SK-N-SH (cell line): ENCODE measurements around the gene GTF3C1.

Experiments used
- POLR2AphosphoS5 ChIP-seq: IDR thresholded peaks from 2 replicates; pipeline ENCODE4 v1.6.1; 2012; ENCODE audit warnings: low read depth, low read length
- RFX5 ChIP-seq: IDR thresholded peaks from 2 replicates; pipeline ENCODE4 v1.6.1; 2012; ENCODE audit warnings: mild to moderate bottlenecking, improper control_type of control experiment, low read length
- SMC3 ChIP-seq: IDR thresholded peaks from 2 replicates; pipeline ENCODE4 v1.6.1; 2012; ENCODE audit warnings: low read depth, low read length, improper control_type of control experiment
- TAF1 ChIP-seq: IDR thresholded peaks from 2 replicates; pipeline ENCODE4 v1.6.1; 2012; ENCODE audit warnings: low read depth, mild to moderate bottlenecking, low read length, moderate library complexity, borderline replicate concordance
- YY1 ChIP-seq: IDR thresholded peaks from 2 replicates; pipeline ENCODE4 v1.4.0; 2012; ENCODE audit warnings: low read depth, mild to moderate bottlenecking
- TF ChIP-seq, protein P1 (sequence below): fragments of 200-600 bp; sonication (generic); IDR thresholded peaks from 2 replicates; pipeline ENCODE4 v1.6.1; 2017; ENCODE audit warnings: antibody characterized with exemption, mild to moderate bottlenecking, moderate library complexity
- TF ChIP-seq, protein P2 (sequence below): fragments of 150-350 bp; IDR thresholded peaks from 2 replicates; pipeline ENCODE4 v1.6.1; 2017; ENCODE audit warnings: antibody characterized with exemption, low read length, low read depth, borderline replicate concordance

DNA sequence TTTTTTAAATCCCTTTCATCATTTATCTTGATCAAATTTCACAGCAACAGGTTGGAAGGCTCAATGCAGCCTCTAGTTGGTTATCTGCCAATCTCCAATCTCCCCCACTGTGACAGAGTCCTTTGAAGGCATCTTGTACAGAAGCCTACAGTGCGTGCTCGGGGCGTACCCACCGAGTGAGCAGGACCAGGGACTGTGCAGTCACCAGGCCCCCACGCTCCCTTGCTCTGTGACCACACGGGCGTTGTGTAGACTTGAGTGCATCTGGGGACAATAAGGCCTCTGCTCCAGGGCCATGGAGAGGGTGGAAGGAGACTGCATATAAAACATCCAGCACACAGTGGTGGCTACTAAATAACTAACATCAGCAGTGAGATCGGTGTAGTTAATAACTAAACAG, 63.4 kb downstream of the GTF3C1 start:
- TF ChIP-seq, protein P1, sequence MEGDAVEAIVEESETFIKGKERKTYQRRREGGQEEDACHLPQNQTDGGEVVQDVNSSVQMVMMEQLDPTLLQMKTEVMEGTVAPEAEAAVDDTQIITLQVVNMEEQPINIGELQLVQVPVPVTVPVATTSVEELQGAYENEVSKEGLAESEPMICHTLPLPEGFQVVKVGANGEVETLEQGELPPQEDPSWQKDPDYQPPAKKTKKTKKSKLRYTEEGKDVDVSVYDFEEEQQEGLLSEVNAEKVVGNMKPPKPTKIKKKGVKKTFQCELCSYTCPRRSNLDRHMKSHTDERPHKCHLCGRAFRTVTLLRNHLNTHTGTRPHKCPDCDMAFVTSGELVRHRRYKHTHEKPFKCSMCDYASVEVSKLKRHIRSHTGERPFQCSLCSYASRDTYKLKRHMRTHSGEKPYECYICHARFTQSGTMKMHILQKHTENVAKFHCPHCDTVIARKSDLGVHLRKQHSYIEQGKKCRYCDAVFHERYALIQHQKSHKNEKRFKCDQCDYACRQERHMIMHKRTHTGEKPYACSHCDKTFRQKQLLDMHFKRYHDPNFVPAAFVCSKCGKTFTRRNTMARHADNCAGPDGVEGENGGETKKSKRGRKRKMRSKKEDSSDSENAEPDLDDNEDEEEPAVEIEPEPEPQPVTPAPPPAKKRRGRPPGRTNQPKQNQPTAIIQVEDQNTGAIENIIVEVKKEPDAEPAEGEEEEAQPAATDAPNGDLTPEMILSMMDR: no peak
- TF ChIP-seq POLR2AphosphoS5 (no peak), SMC3 (no peak), YY1 (no peak), RFX5 (no peak), TAF1 (no peak)
- TF ChIP-seq, protein P2, sequence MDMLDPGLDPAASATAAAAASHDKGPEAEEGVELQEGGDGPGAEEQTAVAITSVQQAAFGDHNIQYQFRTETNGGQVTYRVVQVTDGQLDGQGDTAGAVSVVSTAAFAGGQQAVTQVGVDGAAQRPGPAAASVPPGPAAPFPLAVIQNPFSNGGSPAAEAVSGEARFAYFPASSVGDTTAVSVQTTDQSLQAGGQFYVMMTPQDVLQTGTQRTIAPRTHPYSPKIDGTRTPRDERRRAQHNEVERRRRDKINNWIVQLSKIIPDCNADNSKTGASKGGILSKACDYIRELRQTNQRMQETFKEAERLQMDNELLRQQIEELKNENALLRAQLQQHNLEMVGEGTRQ: no peak
